Gastrocnemius medialis (tissue), 4 donors: ENCODE data around the gene MED13L.

ENCODE experiments used
- POLR2A ChIP-seq, 2 donors: fragments of 450-650 bp; IDR thresholded peaks; one replicate each; pipeline ENCODE4 v1.6.1; 2017; ENCODE audit warnings: antibody characterized with exemption in 2 of 2, mild to moderate bottlenecking in 2 of 2, moderate library complexity in 2 of 2
- TF ChIP-seq, protein P1 (sequence below), 5 experiments: fragments of 450-650 bp in 3 of 5; fragments of 200-600 bp in 2 of 5; sonication (generic) in 2 of 5; IDR thresholded peaks in 4 of 5; conservative IDR thresholded peaks in 1 of 5; 1 replicate in 4 of 5; 2 replicates in 1 of 5; pipeline ENCODE4 v1.5.1; 2016 to 2019; ENCODE audit warnings: antibody characterized with exemption in 5 of 5, mild to moderate bottlenecking in 3 of 5, moderate library complexity in 3 of 5

DNA sequence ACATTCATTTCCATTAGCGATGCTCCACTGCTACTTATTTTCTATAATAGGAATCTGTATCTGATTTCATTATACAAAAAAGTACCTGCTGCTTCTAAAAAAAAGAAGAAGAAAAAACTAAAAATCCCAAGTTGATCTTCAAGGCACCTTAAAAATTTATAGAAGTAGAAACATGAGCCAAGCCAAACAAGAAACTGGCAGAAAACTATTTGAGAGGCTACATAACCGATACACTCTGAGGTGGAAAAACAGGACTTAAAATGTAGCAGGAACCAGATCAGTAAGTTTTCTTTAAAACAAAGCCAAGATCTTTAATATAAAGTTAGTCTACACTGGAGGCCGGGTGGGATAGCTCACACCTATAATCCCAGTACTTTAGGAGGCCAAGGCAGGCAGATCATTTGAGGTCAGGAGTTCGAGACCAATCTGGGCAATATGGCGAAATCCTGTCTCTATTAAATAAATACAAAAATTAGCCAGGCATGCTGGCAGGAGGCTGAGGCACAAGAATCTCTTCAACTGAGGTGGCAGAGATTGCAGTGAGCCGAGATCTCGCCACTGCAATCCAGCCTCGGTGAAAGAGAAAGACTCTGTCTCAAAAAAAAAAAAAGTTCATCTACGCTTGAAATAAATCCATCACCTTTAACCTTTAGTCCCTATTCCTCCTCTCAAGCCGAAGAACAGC lies 278.6 kb downstream of the MED13L start:
- TF ChIP-seq, protein P1, sequence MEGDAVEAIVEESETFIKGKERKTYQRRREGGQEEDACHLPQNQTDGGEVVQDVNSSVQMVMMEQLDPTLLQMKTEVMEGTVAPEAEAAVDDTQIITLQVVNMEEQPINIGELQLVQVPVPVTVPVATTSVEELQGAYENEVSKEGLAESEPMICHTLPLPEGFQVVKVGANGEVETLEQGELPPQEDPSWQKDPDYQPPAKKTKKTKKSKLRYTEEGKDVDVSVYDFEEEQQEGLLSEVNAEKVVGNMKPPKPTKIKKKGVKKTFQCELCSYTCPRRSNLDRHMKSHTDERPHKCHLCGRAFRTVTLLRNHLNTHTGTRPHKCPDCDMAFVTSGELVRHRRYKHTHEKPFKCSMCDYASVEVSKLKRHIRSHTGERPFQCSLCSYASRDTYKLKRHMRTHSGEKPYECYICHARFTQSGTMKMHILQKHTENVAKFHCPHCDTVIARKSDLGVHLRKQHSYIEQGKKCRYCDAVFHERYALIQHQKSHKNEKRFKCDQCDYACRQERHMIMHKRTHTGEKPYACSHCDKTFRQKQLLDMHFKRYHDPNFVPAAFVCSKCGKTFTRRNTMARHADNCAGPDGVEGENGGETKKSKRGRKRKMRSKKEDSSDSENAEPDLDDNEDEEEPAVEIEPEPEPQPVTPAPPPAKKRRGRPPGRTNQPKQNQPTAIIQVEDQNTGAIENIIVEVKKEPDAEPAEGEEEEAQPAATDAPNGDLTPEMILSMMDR (IDR thresholded peaks at IDR 0.05 in 4 of 5, conservative IDR thresholded peaks at IDR 0.05 in 1 of 5): no peak
- no peak for TF ChIP-seq POLR2A (IDR thresholded peaks at IDR 0.05)
